Measurements from ENCODE around the gene ERAP2. TPM values are rescaled to one million over a fixed set of nuclear protein-coding genes. Genes with fewer than 3 reads are reported as not detected.

ERAP2 gene
- 10 to 100 TPM; 17.2 to 28.7 (median 23.5) TPM for total RNA-seq

- no peak for TF ChIP-seq CTCF (IDR thresholded peaks at IDR 0.05; ENCODE audit: low read depth)
Observed at GRCh38 chr5:96876292-96876850, at the start of gene ERAP2. Gene ERAP2, plus strand, starts transcription at chr5:96876500. Its CDS starts 3,186 bp downstream, at chr5:96879686.

GRCh38 chr5:96829297-96829696, 47.0 kb upstream of the ERAP2 start:
- TF ChIP-seq CTCF (IDR thresholded peaks at IDR 0.05; ENCODE audit: low read depth) = no peak

GRCh38 chr5:96834016-96834415, 42.3 kb upstream of the ERAP2 start:
- no peak for TF ChIP-seq CTCF (IDR thresholded peaks at IDR 0.05; ENCODE audit: low read depth)

- TF ChIP-seq CTCF (IDR thresholded peaks at IDR 0.05; ENCODE audit: low read depth) = no peak
Observed at GRCh38 chr5:96835791-96836191, 40.5 kb upstream of the ERAP2 start.

- no peak for TF ChIP-seq CTCF (IDR thresholded peaks at IDR 0.05; ENCODE audit: low read depth)
Observed at GRCh38 chr5:96836817-96837216, 39.5 kb upstream of the ERAP2 start.

- TF ChIP-seq CTCF (IDR thresholded peaks at IDR 0.05; ENCODE audit: low read depth) = no peak
Observed at GRCh38 chr5:96837303-96837702, 39.0 kb upstream of the ERAP2 start.

- TF ChIP-seq CTCF (IDR thresholded peaks at IDR 0.05; ENCODE audit: low read depth) = no peak
Observed at GRCh38 chr5:96838201-96839070, 37.9 kb upstream of the ERAP2 start.
